Limb (tissue), 2 donors: ENCODE measurements around the gene GALNT10.

Experiments used
- DNase-seq, 2 donors: peaks; one replicate each; pipeline ENCODE4 v3.0.0-alpha.2; 2016; ENCODE audit errors: extremely low spot score in 2 of 2

The GALNT10 gene

DNA sequence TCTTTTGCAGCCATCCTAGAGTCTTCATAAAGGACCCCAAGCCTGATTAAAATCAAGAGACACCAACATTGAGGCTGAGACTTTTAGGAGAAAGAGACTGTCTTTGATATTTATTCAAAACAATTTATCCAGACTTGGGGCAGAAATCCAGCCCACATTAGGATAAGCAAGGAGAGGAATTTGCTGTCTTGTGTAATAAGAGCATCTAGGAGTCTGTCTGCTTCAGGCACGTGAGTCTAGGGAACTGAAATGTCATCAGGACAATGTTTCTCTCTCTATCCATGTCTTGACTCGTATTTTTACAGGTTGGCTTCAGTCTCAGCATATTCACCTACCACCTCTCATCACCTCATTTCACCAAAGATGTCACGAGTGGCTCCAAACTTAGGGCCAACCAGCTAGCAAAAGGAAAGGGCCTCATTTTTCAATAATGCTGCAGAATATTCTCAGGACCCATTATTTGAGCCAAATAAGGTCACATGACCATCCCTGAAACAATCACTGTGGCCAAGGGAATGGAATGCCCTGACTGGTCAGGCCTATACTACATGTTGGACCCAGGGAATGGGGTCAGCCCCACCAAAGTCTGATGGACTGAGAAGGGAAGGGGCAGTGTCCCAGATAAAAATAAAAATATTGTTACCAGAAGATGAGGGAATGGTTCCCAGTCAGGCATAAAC lies 184.9 kb downstream of the GALNT10 start:
- DNase-seq = no peak

DNA sequence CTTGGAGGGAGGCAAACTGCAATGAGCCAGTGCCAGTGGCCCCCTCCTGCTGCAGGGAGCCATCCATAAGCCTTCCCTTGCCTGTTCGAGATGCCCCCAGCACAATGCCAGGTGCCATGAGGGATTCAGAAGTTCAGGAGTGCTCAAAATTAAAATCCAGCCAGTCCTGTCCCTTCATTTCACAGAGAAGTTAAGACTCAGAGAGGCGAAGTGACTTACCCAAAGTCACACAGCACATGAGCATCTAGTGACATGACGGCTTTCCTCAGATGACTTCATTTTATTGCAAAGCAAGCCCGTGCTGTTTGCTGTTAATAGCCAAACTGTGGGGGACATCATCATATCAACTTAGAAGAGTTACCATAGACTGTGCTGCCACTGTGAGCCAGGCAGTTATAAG lies 185.9 kb downstream of the GALNT10 start:
- no peak for DNase-seq

DNA sequence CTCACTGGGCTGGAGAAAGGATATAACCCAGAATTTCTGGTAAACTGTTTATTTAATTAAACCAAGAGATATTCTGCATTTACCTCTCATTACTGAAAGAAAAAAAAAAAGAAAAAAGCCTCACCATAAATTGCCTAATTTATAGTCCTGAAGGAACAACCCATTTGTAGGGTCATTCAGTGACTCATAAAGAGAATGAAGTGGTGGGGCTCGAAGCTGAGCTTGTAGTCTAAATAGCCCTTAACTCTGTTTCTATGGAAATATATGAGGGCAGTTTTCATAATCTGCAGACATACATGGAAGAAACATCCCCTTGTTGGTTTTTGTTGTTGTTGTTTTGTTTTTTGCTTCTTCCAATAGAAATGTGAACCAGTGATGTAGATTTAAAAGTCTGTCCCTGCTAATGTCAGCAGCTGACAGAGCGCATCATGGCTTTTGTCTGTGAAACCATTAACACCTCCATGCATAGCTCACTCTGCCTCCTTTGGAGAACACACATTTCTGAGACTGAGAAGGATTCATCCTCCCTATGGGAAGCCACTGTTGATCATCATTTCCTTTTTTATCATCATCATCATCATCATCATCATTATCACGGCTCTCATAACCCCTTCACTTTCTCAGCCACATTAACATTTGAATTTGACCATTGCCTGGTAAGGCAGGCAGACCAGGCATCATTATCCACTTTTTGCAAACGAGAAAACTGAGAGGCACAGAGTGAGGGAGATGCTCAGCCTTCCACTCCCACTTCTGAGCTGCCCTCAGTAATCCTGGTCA lies 187.4 kb downstream of the GALNT10 start:
- no peak for DNase-seq

DNA sequence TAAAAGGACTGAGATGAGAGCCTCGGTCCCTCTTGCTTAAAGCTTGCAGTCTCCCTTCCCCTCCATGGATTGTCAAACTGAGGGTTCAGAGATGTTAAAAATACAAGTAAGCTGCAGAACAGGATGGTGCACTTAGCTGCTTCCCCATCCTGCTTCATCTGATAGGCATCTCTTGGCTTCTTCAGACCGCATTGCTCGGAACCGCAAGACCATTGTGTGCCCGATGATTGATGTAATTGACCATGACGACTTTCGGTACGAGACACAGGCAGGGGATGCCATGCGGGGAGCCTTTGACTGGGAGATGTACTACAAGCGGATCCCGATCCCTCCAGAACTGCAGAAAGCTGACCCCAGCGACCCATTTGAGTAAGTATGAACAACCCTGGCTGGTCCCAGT lies 189.7 kb downstream of the GALNT10 start:
- DNase-seq = no peak

DNA sequence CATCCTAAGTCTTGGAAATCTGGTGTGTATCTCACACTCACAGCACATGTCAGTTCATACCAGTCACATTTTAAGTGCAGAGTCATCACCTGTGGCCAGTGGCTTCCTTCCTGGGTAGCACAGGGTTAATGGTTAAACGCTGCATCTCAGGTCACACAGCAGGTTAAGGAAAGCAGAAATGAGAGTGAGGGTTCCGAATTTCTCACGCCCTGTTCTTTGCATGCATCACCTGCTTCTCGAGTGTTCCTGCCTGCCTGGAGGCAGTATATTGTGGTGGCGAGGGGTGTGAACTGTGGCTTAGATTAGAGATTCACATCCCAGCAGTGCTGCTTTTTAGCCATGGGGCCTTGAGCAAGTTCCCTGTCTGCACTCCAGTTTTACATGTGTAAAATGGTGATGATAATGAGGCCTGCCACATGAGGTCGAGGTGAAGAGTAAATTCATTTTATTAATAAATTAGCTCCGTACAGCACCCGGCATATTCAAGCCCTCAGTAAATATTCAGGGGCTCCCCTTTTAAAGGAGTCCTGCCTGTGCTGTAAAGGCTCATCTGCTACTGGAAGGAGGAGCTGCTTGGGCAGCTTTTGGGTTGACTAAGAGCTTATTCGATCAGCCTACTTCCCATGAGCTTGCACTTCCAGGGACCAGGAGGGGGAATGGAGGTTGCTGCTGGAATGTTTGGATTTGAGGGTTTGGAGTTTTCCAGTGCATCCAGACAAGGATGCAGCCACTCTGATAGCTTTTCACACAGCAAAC lies 194.1 kb downstream of the GALNT10 start:
- DNase-seq = no peak

DNA sequence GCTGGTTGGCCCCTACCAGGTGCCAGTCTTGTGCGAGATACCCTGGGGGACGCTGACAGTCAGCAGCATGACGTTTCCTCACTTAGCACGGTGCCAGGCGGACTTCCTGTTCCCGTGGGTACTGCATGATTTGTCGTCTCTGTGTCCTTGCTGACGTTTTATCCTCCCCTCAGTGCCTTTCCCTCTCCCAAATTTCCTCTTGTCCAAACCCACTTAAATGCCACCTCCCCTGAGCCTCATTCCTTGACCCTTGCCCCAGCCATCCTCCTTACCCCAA lies 194.6 kb downstream of the GALNT10 start:
- DNase-seq = no peak

DNA sequence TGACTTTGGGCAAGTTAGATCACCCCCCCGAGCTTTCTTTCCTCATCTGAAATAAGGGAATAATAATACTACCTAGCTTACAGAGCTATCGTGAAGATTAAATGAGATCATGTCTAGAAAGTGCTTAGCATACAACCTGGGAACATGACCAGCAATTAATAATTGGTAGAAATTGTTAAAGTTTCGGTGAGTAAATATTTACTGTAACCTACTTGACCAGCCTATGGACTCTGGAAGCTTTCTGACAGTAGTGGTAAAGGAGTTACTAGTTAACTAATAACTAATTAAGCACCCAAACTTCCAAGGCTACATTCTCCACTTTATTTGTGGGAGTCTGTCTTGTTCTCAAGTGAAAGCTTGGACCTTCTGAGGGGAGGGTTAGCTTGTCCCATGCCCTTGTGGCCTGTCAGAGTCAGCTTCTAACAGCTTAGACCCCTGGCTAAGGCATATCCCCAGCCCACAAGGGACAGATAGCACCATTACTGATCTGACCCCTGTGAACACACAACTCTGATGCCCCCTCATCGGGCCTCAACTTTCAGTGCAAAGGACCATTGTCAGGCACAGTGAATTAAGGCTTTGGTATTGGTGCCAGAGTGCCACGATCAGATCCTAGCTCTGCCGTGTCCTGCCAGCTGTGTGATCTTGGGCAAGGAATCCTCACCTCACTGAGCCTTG lies 196.6 kb downstream of the GALNT10 start:
- DNase-seq = no peak

DNA sequence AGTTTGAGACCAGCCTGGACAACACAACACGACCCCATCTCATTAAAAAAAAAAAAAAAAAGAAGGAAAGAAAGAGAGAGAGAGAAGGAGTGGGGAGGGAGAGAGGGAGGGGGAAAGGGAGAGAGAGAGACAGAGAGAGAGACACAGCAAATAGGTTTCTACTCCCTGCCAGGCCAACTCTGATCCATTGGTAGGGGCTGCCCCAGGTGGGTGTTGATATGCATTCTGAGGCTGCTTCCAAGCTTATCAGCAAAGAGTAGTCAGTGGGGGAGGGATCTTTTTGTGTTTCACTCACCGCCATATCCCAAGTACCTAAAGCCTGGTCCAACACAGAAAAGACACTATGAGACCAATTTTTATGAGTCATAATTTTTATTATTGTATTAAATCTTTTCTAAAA lies 198.3 kb downstream of the GALNT10 start:
- DNase-seq = no peak

DNA sequence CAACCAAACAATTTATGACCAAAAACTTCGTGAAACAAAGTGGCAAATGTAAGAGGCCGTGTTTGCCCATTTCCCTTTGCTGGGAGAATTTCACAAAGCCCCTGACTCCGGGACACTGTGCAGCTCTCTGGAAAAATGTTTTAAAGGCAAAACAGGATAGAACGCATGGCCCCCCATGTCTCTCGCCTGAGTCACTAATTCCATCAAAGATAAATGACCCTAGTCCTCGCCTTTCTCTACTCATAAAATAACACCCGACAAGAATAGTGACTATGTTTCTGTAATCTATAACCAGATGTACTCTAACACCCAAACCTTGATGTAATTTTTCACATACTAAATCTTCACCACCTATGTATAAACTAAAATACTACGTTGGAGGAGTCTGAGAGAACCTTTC lies 199.6 kb downstream of the GALNT10 start:
- no peak for DNase-seq

DNA sequence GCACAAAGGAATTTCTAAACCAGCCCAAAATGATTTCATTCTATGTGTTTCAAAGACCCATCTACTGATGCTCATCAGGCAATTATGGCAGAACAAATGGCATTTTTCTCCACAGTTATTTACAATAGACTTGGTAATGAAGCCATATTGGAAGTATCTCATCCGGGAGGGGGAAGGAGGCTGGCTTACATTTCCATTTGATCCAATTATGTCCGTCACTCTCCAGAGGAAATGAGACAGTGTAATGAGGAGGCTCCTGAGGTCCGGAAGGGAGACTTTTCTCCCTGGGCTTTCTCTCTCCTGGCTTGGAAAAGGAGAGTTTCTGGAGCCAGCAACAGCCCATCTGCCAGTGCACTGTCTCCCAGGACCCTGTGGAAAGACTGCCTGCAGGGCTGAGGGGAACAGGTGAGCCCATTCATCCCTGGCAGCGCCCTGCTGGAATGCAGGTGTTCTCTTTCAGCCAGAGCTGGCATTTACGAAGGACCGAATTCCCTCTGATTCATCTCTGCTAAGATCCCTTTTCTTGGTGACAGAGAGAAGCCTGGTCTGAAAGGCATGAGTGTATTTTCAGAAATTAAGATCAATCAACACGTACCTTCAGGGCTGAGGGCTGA lies 200.3 kb downstream of the GALNT10 start:
- DNase-seq = no peak

DNA sequence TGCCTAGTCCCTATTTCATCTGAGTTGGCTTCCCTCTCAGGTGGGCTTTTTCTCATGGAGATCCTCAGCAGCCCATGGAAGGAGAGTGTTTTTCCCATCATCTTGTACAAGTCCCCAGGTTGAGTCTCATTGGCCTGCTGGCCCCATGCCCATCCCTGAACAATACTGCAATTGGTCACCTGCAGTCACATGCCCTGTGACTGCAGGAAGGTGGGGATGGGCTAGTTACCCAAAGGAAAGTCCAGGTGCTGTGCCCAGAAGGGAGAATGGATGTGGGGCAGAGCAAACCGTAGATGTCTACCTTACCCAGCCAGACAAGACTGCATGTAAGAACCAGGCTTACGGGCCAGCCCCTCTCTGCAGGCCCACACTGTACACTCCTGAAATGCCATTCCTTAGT lies 201.3 kb downstream of the GALNT10 start:
- no peak for DNase-seq

DNA sequence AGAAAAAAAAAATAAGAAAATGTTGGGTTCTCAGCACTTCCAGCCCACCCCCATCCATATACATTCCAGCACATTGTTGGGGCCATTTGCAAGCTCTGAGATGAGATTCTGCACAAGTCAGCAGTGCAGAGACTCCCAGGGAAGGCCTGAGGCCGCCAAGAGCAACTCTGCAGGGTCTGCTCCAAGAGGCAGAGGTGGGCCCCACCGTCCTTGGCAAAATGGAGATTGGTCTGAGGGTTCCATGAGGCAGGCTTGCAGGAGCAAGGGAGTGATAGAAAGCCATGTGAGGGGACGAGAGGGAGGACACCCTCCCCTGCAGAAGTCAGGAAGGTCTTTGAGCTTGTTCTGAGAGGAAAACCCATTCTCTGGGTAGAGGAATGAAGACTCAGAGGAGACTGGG lies 203.3 kb downstream of the GALNT10 start:
- no peak for DNase-seq

DNA sequence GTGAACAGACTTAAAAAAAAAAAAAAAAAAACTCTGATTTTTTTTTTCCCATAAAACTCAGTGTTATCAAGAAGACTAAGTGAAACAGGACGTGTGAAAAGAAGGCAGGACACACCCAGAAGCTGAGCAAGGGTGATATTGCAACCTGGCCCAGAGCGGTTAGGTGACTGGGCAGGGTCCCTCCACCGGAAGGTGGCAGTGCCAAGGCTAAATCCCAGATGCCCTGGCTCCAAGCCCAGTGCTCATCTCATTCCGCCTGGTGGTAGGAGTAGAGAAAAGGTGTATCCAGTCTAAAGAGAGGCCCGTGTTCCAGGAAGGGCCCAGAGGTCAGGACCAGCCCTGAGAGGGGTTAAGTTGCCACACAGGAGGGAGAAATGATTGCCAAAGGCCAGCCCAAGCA lies 203.8 kb downstream of the GALNT10 start:
- no peak for DNase-seq

DNA sequence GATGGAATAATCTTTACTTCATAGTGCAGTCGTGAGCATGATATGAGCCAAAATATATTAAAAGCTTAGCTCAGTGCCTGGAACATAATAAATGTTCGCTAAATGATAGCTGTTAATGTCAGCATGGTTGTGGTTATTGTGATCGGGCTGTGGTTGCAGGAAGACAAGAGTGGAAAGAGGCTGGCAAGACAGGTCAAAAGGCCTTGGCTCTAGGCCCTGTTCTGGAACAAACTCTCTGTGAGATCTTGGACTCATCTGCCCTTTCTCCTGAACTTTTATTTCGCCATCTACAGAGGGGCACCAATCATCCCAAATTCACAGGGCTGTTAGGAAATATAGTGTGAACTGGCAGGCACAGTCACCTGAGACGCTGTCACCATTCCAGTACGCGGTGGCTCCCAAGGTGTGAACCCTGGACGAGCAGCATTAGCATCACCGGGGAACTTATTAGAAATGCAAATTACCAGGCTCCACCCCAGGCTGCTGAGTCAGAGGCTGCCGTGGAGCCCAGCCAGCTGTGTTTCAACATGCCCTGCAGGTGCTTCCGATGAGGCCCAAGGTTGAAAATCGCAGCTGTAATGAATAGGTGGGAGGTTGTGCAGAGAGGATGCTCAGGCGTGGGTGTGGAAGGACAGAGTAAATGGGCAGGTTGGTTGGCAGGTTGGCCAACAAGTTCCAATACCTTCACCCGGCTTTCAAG lies 205.0 kb downstream of the GALNT10 start:
- no peak for DNase-seq

DNA sequence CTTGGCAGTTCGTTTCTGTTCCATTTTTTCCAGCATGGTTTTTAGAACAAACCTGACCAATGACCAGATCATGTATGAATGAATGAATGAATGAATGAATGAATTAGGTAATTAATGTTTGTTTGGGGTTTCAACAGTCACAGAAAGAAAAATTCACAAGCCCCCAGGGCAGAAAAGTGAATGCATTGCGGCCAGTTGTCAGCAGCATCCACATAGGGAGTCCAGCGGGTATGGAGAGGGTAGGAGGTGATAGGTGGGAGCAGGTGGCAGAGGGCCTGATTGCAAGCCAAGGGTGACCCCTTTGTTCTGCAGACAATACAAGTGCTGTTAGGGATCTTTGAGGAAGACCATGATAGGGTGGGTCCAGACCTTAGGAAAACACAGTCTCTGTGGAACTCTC lies 205.6 kb downstream of the GALNT10 start:
- no peak for DNase-seq

DNA sequence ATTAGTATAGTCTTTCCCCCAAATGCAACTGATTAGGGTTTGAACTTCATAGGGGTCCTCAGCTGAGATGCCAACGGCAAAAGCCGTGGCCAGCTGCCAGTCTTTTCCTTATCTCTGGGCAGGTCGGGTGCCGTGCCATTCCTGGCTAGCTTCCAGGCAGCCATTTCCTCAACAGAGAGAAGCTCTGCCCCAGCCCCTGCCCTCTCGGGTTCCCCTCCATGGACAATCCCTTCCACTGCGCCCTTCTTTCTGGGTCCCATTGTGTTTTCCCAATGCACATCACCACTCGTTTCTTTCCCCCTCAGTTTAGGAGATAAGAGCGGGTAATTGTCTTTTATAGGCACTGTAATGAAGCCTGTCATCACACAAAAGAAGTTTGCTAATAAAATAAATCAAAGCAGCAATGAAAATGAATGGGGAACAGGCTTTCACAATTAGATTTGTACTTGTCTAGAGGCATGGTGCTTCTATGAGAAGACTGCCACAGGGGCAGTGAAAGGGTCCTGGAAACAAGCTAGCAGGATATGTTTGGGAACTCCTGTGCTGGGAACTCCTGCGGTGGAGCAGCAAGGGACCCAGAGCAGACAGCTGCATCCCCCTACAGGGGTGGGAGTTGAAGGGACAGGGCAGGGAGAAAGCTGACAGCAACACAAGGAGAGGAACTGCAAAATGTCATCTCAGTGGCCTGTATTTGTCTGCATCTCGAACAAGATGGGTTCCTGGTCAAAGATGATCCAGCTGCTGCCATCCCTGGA lies 207.3 kb downstream of the GALNT10 start:
- DNase-seq = no peak

DNA sequence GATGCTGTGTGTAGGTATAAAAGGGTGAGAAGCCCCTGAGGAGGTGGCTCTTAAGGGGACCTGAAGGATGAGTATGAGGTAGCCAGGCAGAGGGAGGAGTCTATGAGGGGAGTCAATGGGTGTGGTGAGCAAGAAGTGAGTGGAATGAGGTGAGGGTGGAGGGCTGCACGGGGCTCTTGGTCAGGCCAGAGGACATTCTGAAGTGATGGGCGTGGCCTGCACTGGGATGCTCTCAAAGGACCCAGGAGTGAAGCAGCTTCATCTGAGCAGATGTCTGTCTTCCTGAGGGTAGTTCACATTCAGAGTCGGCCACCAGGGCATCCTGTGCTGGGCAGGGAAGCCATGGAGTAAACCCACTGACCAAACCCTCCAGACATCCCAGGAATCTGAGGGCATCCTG lies 210.1 kb downstream of the GALNT10 start:
- DNase-seq = no peak

DNA sequence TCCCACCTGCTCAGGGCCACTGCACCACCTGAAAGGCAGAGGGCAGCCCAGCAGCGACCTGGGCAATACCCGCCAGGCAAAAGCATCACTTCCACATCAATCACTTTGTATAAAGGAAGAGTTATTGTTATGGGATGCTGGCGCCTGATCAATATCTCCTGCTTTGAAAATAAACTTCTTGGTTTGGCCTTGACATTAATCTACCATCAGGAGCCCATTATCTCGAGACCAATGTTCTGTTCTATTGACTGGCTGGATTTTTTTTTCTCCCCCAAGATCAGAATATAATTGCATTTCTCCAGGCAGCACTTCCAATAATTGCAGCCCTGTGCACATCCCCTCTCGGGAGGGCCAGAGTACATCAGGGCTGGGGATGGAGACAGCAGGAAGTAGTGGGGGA lies 210.8 kb downstream of the GALNT10 start:
- DNase-seq = no peak

DNA sequence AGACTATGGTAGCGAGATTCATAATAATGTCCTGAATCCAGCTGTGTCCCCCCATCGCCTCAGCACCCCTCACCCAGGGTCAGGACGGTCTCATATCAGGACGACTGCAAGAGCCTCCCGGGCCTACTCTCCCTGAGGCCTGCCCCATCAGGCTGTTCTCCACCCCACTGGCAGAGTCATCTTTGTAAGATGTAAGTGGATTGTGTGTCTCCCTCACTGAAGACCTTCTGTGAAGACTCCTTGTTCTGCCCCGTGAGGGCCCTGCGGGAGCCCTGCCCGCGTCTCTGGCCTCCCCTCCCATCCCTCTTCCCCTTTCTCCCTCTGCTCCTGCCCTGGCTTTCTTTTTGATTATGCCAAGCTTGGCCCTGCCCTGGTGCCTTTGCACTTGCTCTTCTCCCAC lies 211.4 kb downstream of the GALNT10 start:
- DNase-seq = no peak

DNA sequence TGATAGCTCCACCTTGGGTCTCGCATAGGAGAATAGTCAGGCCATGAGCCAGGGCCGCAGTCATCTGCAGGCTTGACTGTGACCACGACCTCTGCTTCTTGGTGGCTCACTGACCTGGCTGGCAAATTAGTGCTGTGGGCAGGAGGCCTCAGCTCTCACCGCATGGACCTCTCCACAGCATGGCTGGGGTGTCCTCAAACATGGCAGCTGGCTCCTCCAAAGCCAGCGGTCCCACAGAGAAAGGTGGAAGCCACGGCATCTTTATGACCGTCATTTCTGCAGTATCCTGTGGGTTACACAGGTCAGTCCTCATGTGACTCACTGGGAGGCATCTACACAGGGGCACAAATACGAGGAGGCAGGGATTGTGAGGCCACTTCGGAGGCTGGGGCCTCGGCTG lies 212.1 kb downstream of the GALNT10 start:
- no peak for DNase-seq
